NK-92 treated with Interleukin-12 subunit alpha and Interleukin-12 subunit beta, amount 100 ng/mL, for 24 hours (cell line): ENCODE measurements around the gene DVL3.

Source experiments
- DNase-seq: peaks from one replicate; lab custom pipeline; 2025; lab: John Stamatoyannopoulos, UW

The DVL3 gene

DNA sequence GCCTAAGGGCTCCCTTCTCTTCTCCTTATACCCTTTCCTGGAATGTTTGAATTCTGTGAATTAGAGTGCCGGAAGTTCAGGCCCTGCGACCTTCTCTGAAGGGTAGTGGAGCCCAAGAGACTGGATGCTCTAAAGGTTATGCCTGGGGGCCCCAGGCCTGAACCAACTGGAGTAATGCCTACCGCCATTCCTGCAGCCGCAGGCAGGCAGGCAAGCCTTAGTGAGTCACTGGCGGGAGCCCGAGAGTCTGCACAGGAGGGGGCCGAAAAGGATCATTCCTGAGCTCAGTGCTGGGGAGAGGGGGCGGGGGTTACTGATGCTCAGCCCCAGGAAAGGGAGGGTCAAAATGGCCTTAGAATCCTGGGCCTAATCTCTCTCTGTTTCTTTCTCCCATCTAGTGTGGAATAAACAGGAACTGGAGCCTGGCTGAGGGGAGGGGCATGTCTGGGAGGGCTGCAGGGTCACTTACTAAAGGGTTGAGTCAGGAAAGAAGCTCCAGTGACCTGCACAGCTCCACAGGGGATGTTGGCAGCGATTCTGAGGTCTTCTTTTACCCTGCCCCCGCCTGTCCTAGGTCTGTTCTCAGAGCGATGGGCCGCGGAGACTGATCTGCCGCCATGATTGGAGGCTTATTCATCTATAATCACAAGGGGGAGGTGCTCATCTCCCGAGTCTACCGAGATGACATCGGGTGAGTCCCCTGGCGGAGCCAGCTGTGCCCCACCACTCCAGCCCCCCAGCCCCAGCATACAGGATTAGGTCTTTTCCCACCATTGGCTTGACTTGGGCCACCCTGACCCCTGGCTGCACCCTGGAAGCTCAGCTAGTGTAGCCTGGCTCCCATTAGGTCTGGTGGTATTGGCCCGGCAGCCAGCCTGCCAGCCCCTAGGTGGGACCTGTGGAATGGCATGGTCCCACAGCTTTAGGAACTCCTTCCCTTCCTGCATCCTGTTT, 21.5 kb downstream of the DVL3 start:
- no peak for DNase-seq

DNA sequence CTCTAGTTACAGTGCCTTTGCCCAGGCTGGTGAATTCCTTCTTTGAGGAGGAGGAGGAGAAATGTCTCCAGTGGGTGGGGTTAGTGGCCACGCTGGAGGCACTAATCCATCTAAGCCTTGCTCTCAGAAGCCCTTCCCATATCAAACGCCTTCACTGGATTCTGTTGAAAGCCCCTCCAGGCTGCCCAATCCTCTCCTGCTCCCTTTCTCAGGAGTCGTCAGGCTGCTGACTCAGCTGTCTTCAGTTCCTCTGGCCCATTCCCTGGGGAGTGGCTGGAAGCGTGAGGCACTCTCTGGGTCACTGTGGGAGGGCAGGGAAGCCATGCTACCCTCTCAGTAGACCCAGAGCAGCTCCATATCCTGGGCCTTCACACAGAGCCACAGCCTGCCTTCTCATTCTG, 22.2 kb downstream of the DVL3 start:
- DNase-seq, result no peak

DNA sequence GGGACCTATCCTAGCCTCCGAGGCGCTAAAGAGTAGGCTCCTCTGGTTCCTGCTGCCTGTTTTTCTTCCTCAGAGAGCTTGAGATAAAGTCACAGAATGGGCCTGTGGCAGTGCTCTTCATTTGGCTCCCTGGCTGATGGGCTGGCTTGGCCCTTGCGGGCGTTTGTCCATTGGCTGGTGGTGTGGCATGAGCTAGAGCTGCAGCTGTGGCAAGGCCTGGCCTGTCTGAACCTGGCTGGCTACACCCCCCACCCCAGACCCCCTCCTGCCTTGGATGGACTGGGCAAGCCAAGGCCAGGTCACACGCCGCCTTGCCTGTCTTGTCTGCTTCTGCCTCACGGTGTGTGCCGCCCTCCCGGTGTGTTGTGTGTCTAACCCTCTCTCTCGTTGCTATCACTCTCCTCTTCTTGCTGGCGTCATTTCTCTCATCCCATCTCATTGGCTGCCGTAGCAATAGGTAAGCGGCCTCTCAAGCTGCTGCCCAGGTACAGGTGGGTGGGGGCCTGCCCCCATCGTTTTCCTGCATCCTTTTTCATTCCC, 22.7 kb downstream of the DVL3 start:
- no peak for DNase-seq

DNA sequence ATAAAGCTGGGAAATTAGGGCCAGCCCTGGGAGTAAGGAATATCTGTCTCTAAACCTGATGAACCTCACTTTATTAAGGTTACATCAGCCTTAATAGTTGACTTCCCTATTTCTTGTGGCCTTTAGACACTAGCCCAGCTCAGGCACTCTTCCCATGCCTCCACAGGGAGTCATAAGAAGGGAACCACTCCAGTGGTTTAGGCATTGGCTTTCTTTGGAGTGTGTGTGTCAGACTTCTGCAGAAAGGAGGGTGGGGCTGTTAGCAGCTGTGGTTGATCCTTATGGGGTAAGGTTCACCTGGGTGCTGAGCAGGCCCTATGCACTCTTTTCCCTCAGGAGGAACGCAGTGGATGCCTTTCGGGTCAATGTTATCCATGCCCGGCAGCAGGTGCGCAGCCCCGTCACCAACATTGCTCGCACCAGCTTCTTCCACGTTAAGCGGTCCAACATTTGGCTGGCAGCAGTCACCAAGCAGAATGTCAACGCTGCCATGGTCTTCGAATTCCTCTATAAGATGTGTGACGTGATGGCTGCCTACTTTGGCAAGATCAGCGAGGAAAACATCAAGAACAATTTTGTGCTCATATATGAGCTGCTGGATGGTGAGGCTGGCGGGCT, 23.5 kb downstream of the DVL3 start:
- DNase-seq, result no peak

DNA sequence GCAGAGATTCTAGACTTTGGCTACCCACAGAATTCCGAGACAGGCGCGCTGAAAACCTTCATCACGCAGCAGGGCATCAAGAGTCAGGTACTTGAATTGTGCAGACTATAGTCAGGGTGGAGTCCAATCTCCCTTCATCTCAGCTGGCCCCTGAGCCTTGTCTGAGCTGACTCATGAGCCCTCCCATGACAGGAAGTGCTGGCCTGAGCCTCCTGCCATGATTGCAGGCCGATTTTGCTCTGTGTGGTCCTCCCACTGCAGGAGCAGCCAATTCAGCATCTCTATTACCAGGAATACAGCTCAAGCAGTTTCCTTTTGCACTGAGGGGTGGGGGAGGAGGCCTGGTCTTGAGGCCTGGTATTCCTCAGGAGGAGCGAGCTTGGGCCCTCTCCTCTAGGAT, 25.0 kb downstream of the DVL3 start:
- DNase-seq, result no peak

DNA sequence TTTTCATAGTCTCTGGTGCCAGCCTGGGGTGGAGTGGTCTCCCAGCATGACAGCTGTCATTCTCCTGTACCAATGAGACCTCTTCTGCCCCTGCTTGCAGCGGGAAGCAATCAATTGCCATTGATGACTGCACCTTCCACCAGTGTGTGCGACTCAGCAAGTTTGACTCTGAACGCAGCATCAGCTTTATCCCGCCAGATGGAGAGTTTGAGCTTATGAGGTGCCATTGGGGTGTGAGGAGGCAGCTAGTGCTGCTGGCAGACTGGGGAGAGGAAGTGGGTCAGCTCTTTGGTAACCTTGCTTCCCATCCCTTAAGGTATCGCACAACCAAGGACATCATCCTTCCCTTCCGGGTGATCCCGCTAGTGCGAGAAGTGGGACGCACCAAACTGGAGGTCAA, 26.4 kb downstream of the DVL3 start:
- no peak for DNase-seq

DNA sequence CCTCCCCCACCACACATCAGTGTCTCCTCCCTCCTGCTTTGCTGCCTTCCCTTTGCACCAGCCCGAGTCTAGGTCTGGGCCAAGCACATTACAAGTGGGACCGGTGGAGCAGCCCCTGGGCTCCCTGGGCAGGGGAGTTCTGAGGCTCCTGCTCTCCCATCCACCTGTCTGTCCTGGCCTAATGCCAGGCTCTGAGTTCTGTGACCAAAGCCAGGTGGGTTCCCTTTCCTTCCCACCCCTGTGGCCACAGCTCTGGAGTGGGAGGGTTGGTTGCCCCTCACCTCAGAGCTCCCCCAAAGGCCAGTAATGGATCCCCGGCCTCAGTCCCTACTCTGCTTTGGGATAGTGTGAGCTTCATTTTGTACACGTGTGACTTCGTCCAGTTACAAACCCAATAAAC, 28.5 kb downstream of the DVL3 start:
- DNase-seq, result no peak

DNA sequence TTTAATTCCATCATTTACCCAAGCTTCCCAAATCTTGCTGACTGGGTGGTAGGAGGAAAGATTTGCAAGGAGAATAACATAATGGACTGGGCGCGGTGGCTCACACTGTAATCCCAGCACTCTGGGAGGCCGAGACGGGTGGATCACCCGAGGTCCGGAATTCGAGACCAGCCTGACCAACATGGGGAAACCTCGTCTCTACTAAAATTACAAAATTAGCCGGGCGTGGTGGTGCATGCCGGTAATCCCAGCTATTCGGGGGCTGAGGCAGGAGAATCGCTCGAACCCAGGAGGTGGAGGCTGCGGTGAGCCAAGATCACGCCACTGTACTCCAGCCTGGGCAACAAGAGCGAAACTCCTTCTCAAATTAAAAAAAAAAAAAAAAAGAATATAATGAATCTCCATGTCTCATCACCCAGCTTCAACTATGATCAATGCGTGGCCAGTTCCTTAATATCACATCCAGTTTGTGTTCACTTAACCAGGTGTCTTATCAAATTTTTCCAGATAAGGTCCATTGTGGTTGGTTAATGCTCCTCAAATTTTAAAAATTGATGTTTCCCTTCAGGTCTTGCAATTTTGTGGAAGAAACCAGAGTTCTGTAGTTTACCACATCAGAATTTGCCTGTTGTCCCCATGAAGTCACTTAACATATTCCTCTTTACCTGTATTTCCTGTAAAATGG, 29.5 kb downstream of the DVL3 start:
- no peak for DNase-seq

DNA sequence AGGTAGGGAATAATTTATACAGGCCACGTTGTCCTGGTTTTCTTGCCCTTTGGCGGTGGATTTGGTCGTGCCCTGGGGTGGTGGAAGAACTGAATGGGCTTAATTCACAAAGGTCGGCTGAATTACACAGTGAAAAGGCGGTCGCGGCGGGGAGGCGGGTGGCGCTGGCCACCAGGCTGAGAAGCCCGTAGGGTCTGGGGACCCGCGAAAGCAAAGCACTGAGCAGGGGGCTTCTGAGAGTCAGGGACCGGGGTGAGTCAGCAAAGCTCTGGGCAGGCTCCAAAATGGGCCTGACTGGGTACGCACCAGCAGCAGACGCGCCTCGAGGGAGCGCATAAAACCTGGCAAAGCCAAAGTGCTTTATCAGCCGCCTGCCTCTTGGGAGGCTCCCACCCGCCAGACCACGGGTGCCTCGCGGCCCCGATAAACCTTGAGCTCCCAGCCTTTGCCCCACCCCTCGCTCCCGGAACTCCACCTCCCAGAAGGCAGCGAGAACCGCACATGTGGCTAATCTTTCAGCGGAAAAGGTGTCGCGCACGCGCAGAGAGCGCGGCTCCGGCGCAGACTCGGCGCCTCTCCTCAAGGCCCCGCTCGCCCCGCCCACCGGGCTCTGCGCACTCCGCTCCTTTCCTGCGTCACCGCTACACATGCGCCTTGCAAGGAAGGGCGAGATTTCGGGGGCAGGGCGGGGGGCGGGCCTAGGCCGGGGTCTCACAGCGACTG, 30.4 kb downstream of the DVL3 start:
- DNase-seq, result peak; percentile 99

DNA sequence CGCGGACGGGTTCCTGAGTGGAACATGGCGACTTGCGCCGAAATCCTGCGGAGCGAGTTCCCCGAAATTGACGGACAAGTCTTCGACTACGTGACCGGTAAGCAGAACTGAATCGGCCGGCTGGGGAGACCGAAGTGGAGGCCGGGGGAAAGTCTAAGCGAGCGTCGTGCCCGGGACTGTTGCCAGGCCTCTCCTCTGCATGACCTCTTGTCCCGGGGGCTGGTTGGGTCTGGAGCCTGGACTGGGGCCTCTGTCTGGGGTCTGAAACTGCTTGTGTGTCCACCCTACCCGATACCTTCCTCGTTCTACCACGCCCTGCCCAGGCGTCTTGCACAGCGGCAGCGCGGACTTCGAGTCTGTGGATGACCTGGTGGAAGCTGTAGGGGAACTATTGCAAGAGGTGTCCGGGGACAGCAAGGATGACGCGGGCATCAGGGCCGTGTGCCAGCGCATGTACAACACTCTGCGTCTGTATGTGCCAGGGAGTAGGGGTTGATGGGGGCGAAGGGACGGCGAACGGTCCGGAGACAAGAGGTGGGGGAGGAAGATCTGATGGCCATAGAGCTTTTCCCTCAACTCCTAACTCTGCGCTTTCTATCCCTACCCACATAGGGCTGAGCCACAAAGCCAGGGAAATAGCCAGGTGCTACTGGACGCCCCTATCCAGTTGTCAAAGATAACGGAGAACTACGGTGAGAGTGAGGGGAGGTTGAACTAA, 31.2 kb downstream of the DVL3 start, which contains the start of gene ABCF3:
Gene ABCF3 (plus strand): TSS at position 16 of the 718 bp plus-strand sequence. CDS start 9 bp downstream, at position 25.
- no peak for DNase-seq

DNA sequence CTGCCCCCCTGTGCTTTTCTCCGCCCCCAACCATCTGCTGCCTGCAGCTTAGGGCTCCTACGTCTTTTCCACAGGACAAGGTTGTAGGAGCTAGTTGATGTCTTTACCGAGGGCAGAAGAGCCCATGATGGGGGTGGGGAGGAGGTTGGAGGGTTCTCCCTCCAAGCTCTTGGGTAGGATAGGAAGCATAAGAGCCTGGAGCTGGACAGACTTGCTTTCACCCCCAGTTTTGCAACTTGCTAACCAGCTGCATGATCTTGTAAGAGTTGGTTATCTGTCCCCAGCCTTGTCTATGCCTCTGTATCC, 31.7 kb downstream of the DVL3 start:
- DNase-seq, result no peak

DNA sequence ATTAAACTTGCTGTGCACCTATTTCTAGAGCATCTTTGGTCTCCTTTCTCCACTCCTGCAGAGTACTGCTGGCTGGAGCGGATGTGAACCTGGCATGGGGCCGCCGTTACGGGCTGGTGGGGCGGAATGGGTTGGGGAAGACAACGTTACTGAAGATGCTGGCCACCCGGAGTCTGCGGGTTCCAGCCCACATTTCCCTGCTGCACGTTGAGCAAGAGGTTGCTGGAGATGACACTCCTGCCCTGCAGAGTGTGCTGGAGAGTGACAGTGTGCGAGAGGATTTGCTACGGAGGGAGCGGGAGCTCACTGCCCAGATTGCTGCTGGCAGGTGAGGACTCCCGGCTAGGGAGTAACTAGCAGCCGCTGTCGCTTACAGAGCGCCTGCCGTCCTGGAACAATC, 32.9 kb downstream of the DVL3 start:
- DNase-seq, result no peak

DNA sequence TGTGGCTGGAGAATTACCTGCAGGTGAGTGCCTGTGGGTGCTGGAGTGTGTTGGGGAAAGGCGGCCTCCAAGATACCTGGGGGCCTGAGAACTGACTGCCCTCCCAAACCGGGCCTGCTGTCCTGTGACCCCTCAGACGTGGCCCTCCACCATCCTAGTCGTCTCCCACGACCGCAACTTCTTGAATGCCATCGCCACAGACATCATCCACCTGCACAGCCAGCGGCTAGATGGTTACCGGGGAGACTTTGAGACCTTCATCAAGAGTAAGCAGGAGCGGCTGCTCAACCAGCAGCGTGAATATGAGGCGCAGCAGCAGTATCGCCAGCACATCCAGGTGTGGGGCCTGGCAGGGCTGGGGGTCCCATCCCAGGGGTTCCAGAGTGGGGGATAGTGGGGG, 34.2 kb downstream of the DVL3 start:
- no peak for DNase-seq

DNA sequence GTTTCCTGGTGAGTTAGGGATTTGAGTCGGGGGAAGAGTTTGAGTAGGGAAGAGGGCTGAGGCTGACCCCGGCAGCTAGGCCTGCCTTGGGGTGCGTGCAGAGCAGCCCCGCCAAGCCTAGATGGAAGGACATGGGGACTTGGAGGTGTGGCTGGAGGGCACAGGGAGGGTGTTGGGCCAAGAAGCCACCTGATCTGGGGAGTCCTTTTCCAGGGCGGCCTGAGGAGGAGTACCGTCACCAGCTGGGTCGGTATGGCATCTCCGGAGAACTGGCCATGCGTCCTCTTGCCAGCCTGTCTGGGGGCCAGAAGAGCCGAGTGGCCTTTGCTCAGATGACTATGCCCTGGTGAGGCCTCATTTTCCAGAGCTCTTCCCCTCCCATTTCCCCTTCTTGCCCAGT, 37.7 kb downstream of the DVL3 start:
- no peak for DNase-seq

DNA sequence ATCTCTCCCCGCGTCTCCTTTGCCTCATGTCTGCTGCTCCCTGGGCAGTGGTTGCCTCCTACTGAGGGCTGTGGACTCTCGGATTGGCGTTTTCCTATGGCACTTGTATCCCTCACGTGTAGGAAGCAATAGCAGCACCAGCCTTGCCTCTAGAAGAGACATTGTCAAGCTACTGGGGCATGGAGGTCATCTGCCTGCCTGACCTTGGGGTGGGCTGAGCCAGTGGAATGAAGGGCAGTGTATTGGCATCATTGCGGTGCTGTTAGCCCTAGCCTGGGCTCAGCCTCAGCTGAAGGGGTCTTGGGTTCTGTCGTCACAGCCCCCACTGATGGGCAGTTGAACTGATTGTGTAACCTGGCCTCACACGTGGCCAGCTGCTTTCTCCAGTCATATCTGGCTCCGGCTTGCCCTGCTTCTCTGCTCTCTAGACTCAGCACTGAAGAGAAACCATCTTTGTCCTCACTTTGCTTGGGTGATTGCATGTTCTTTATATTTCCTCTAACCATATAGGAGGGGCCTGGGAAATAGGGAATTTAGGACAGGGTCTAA, 38.9 kb downstream of the DVL3 start:
- DNase-seq, result no peak

DNA sequence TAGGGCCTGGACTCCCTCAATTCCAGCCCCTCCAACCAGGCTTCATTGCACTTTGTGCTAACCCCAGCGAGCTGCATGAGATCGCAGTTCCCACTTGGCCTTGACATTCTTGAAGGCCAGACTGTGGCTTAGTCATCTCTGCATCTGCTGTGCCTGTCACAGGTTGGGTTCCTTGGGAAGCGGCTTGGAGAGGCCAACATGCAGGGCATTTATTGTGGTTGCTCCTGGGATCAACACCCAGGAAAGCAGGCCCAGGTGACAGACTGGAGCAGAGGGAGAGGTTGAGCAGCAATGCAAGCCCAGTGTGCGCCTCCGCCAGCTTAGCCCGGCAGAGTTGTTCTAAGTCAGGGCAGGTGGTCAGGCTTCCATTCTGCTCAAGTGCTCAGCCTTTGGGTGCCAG, 41.4 kb downstream of the DVL3 start:
- DNase-seq, result no peak

DNA sequence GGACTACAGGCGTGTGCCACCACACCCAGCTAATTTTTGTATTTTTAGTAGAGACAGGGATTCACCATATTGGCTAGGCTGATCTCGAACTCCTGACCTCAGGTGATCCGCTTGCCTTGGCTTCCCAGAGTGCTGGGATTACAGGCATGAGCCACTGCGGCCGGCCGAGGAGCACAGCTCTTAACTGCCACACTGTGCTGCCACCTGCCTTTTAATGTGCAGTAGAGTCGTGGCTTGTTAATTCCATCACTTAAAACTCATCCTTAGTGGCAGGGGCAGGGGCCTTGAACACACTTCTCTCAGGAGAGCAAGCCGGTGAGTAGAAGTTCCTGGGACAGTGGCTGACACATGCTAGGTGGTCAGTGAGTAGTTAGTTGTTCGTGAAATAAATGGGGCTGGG, 43.3 kb downstream of the DVL3 start:
- DNase-seq, result no peak

DNA sequence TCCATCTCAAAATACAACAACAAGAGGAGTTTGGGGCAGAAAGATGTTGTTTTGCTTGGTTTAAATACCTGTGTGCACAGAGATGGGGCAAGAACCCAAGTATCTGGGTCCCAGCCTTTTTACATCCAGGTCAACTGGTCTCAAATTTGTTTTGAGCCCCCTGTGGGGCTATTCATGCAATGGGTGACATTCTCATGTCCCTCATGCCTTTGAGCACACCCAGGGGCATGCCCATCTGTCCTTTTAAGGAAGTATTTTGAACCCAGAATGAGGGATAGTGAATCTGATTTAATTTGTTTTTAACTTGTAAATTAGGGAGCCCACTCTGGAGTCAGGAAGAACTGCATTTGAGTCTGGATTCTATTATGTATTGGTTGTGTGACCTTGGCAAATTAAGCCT, 45.6 kb downstream of the DVL3 start:
- DNase-seq, result no peak

DNA sequence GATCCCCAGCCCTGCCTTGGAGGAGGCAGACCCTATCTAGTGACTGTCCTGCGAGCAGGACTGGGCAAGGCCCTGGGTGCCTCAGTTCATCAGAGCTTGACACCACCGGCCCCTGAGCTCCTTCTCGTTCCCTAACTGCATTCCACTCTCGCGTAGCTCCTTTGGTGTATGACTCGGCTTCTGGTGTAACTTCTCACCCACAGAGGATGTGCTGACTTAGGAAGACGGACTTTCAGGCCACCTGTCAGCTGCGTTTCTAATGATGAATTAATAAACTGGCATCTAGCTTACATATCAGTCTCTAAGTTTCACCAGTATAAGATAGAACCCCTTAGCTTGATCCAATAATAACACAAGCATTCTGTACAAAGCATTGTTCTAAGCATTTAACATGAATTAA, 48.3 kb downstream of the DVL3 start:
- no peak for DNase-seq

DNA sequence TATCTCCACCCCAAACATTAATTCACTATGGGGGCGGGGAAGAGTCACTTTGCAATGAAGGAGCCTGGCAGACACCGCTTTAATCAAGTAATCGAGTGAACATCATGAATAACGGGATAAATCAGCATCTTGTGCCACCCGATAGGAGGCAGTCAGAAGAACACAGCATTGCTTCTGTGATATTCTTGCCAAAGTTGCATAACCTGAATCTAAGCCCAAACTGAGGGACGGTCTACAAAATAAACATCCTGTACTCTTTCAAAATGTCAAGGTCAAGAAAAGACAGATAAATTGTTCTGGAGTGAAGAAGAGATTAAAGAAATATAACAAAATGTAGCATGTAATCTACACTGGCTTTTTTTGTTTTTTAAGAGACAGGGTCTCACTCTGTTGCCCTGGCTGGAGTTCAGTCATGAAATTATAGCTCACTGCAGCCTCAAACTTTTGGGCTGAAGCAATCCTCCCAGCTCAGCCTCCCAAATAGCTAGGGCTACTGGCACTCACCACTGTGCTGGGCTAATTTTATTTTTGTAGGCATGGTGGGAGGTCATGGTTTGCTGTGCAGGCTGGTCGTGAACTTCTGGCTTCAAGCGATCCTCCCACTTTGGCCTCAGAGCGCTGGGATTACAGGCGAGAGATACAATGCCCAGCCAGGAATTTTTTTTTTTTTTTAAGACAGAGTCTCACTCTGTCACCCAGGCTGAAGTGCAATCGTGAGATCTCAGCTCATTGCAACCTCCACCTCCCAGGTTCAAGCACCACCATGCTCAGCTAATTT, 54.2 kb downstream of the DVL3 start:
- DNase-seq, result no peak
